HepG2 (cell line): ENCODE measurements around the gene NEK8. TPM values are rescaled to one million over a fixed set of nuclear protein-coding genes. Genes with fewer than 3 reads are reported as not detected.

Source experiments
- AHDC1 ChIP-seq: sonication (generic); formaldehyde crosslinking; IDR thresholded peaks from 2 replicates; pipeline ENCODE4 v1.5.1; 2020; ENCODE audit warnings: mild to moderate bottlenecking, missing genetic modification reagents, borderline replicate concordance
- ATF7 ChIP-seq, 2 experiments: fragments of 450-650 bp in 1 of 2; sonication (generic) in 1 of 2; formaldehyde crosslinking in 1 of 2; IDR thresholded peaks; 2 replicates each; pipeline versions ENCODE4 v1.4.0 to v1.6.1; 2016 to 2020; ENCODE audit warnings: antibody characterized with exemption in 1 of 2, mild to moderate bottlenecking in 1 of 2, missing genetic modification reagents in 1 of 2
- CC2D1A ChIP-seq: sonication (generic); formaldehyde crosslinking; IDR thresholded peaks from 2 replicates; pipeline ENCODE4 v1.8.1; 2023; ENCODE audit warnings: mild to moderate bottlenecking, missing genetic modification reagents
- FOXP4 ChIP-seq: sonication (generic); formaldehyde crosslinking; IDR thresholded peaks from 2 replicates; pipeline ENCODE4 v1.4.0; 2020; ENCODE audit warnings: missing genetic modification reagents
- MXD4 ChIP-seq: IDR thresholded peaks from 2 replicates; pipeline ENCODE4 v1.6.1; 2016; ENCODE audit warnings: mild to moderate bottlenecking, missing biosample characterization, missing genetic modification reagents
- PHF8 ChIP-seq: sonication (generic); formaldehyde crosslinking; IDR thresholded peaks from 2 replicates; pipeline ENCODE4 v1.5.0; 2020; ENCODE audit warnings: missing genetic modification reagents
- TEAD3 ChIP-seq: optimal IDR thresholded peaks from 2 replicates; pipeline ENCODE3; 2016; ENCODE audit warnings: borderline replicate concordance
- ZNF503 ChIP-seq: sonication (generic); formaldehyde crosslinking; IDR thresholded peaks from 2 replicates; pipeline ENCODE4 v1.4.0; 2020; ENCODE audit warnings: missing genetic modification reagents
- ZNF543 ChIP-seq: sonication (generic); formaldehyde crosslinking; IDR thresholded peaks from 2 replicates; pipeline ENCODE4 v1.4.0; 2020; ENCODE audit warnings: mild to moderate bottlenecking, missing genetic modification reagents
- ZNF629 ChIP-seq: sonication (generic); formaldehyde crosslinking; conservative IDR thresholded peaks from 2 replicates; pipeline ENCODE4 v1.5.0; 2020; ENCODE audit warnings: missing genetic modification reagents
- ZNF687 ChIP-seq: sonication (generic); formaldehyde crosslinking; IDR thresholded peaks from 2 replicates; pipeline ENCODE4 v1.5.1; 2020; ENCODE audit warnings: mild to moderate bottlenecking, missing genetic modification reagents, moderate library complexity
- ZNF781 ChIP-seq: sonication (generic); formaldehyde crosslinking; IDR thresholded peaks from 2 replicates; pipeline ENCODE4 v1.5.1; 2020; ENCODE audit warnings: borderline replicate concordance, mild to moderate bottlenecking, missing genetic modification reagents; ENCODE audit errors: not compliant biosample characterization
- ZNF883 ChIP-seq: sonication (generic); formaldehyde crosslinking; IDR thresholded peaks from 2 replicates; pipeline ENCODE4 v1.5.1; 2020; ENCODE audit warnings: mild to moderate bottlenecking, missing genetic modification reagents; ENCODE audit errors: not compliant biosample characterization
- polyA plus RNA-seq, 8 experiments: library from polyadenylated mRNA; depleted of rRNA in 3 of 8; stranded (reverse) in 7 of 8; unstranded in 1 of 8; fragments of >200 nt; fragmentation: Illumina TruSeq in 4 of 8; extraction: Trizol in 4 of 8; gene quantifications; 2 replicates each; pipeline versions ENCODE4 v1.2.1 to v1.2.3, GENCODE V29; 2011 to 2016; ENCODE audit warnings: low read depth in 4 of 8, missing spikeins in 1 of 8, mixed read lengths in 1 of 8; ENCODE audit not compliant: insufficient read depth in 1 of 8
- total RNA-seq, 5 experiments: library from RNA; depleted of rRNA; stranded (reverse); fragments of >200 nt; fragmentation: Illumina TruSeq; extraction: Trizol; gene quantifications; 2 replicates each; pipeline ENCODE4 v1.2.3, GENCODE V29; 2016; ENCODE audit warnings: low read depth in 1 of 5

NEK8 gene
- total and polyA plus RNA-seq, 2 of the 13 experiments (the other 11 are each of a cell fraction or from before 2014, with no cell fraction given): 5.8 to 13.5 TPM

- TF ChIP-seq AHDC1 (CRISPR knock-in tag) (0 out of 2 replicates have a peak, but pooled peaks have one; percentile 6), MXD4 (CRISPR knock-in tag) (0 out of 2 replicates have a peak, but pooled peaks have one; percentile 38), PHF8 (CRISPR knock-in tag) (peak; percentile 51), ZNF543 (CRISPR knock-in tag) (peak; percentile 38; the same call in 1 of the 2 replicates), ZNF503 (CRISPR knock-in tag) (peak; percentile 19; the same call in 1 of the 2 replicates), ZNF629 (CRISPR knock-in tag) (peak; percentile 77), CC2D1A (CRISPR knock-in tag) (no peak), ZNF687 (CRISPR knock-in tag) (peak; percentile 3; the same call in 1 of the 2 replicates), ZNF781 (CRISPR knock-in tag) (peak; percentile 23), ATF7 (IDR thresholded peaks at IDR 0.05) (peak; percentile 82), ATF7 (CRISPR knock-in tag; IDR thresholded peaks at IDR 0.05) (0 out of 2 replicates have a peak, but pooled peaks have one; percentile 45), ZNF883 (CRISPR knock-in tag) (no peak), FOXP4 (CRISPR knock-in tag) (peak; percentile 16; the same call in 1 of the 2 replicates), TEAD3 (peak; percentile 92)
Measured at GRCh38 chr17:28744104-28744971, 15.8 kb downstream of the NEK8 start (continued).
